Adipose tissue (tissue), 3 donors: ENCODE results near the gene LMF2. TPM values are rescaled to one million over a fixed set of nuclear protein-coding genes. Genes with fewer than 3 reads are reported as not detected.

Source experiments
- H3K27ac ChIP-seq: one replicate; pipeline ENCODE4 v1.5.1; 2013; ENCODE audit warnings: low read depth, low read length
- WGBS, 3 donors: extraction: QIAGEN DNeasy Blood & Tissue Kit; methylation state at CpG; one replicate each; pipeline ENCODE4 v1.1.7; 2013; 5-methylcytosine and 5-hydroxymethylcytosine counted together
- polyA plus RNA-seq, 3 donors: library from polyadenylated mRNA; stranded (reverse); fragments of 200-250 nt; gene quantifications; one replicate each; pipeline ENCODE4 v1.2.3, GENCODE V29; 2013
- donor health status: healthy with polysubstance abuse.
- donor health status: Bipolar disorder and iron deficiency.
- donor health status: healthy.

Gene LMF2
- polyA plus RNA-seq, 3 donors = 49.6 to 95.8 (median 64.7) TPM

GRCh38 chr22:50474710-50475651 is 32.5 kb downstream of the LMF2 start, which contains the start of gene SBF1:
Gene SBF1, minus strand, starts transcription at chr22:50475035. Its CDS starts 195 bp downstream, at chr22:50474840.
- 1 to 3% (median 2%) methylated on average over 50 to 97 of the region's 97 CpGs for whole genome bisulfite sequencing, 3 donors
- no peak within 1 kb of the TSS for H3K27ac ChIP-seq

- H3K27ac ChIP-seq = no peak overlapping the region
- WGBS, 3 donors = 5 to 9% (median 6%) methylated on average over 32 to 62 of the region's 62 CpGs
Observed at GRCh38 chr22:50473855-50474671, 33.4 kb downstream of the LMF2 start.

GRCh38 chr22:50473088-50473487 is 34.4 kb downstream of the LMF2 start:
- no peak overlapping the region for H3K27ac ChIP-seq
- WGBS, 3 donors = 76 to 84% (median 81%) methylated on average over 6 of the region's 6 CpGs

- WGBS, 3 donors = 80 to 85% (median 81%) methylated on average over 5 of the region's 5 CpGs
- no peak overlapping the region for H3K27ac ChIP-seq
Observed at GRCh38 chr22:50471962-50472361, 35.5 kb downstream of the LMF2 start.

GRCh38 chr22:50471197-50471847 is 36.2 kb downstream of the LMF2 start:
- WGBS, 3 donors = 75 to 81% (median 80%) methylated on average over 21 of the region's 21 CpGs
- H3K27ac ChIP-seq = no peak overlapping the region

- 48 to 76% (median 66%) methylated on average over 6 of the region's 6 CpGs for WGBS, 3 donors
- H3K27ac ChIP-seq = no peak overlapping the region
Observed at GRCh38 chr22:50470491-50470890, 37.0 kb downstream of the LMF2 start.

GRCh38 chr22:50469377-50470305 is 37.9 kb downstream of the LMF2 start:
- 39 to 40% (median 40%) methylated on average over 23 to 25 of the region's 25 CpGs for WGBS, 3 donors

GRCh38 chr22:50468626-50469025 is 38.9 kb downstream of the LMF2 start:
- H3K27ac ChIP-seq = no peak overlapping the region
- WGBS, 3 donors = 82 to 91% (median 87%) methylated on average over 8 of the region's 8 CpGs

More at GRCh38 chr22:50469377-50470305, 37.9 kb downstream of the LMF2 start:
- no peak overlapping the region for H3K27ac ChIP-seq

- H3K27ac ChIP-seq = no peak overlapping the region
- 86 to 87% (median 87%) methylated on average over 21 to 22 of the region's 22 CpGs for WGBS, 3 donors
Observed at GRCh38 chr22:50467773-50468440, 39.6 kb downstream of the LMF2 start.

- 86 to 89% (median 88%) methylated on average over 24 of the region's 24 CpGs for WGBS, 3 donors
- no peak overlapping the region for H3K27ac ChIP-seq
Observed at GRCh38 chr22:50467341-50467740, 40.2 kb downstream of the LMF2 start.

- WGBS, 3 donors = 91 to 93% (median 92%) methylated on average over 29 to 30 of the region's 30 CpGs
- no peak overlapping the region for H3K27ac ChIP-seq
Observed at GRCh38 chr22:50465066-50465930, 42.2 kb downstream of the LMF2 start.

GRCh38 chr22:50464451-50464850 is 43.1 kb downstream of the LMF2 start:
- 88 to 93% (median 91%) methylated on average over 18 to 24 of the region's 24 CpGs for WGBS, 3 donors
- H3K27ac ChIP-seq = no peak overlapping the region

GRCh38 chr22:50463188-50463900 is 44.2 kb downstream of the LMF2 start:
- WGBS, 3 donors = 90 to 95% (median 93%) methylated on average over 28 of the region's 28 CpGs
- no peak overlapping the region for H3K27ac ChIP-seq

GRCh38 chr22:50461979-50462540 is 45.4 kb downstream of the LMF2 start:
- 93 to 95% (median 95%) methylated on average over 29 to 30 of the region's 30 CpGs for WGBS, 3 donors
- H3K27ac ChIP-seq = no peak overlapping the region

- WGBS, 3 donors = 92 to 94% (median 93%) methylated on average over 25 to 26 of the region's 26 CpGs
- H3K27ac ChIP-seq = no peak overlapping the region
Observed at GRCh38 chr22:50461536-50461935, 46.0 kb downstream of the LMF2 start.
